Hindlimb muscle (tissue), 1 donor: ENCODE results near the gene DOCK7. TPM values are rescaled to one million over a fixed set of nuclear protein-coding genes. Genes with fewer than 3 reads are reported as not detected.
A peak's percentile ranks its signal among the peaks of the same experiment; 100 is the strongest.
"Not testable (repeated sequence)": the region's sequence is repeated elsewhere in the genome, so short reads cannot be mapped to it uniquely, and the experiment has no call there.

Experiments used
- DNase-seq: peaks from one replicate; pipeline ENCODE4 v3.0.0-alpha.2; 2013
- polyA plus RNA-seq: library from polyadenylated mRNA; unstranded; fragments of 120-200 nt; gene quantifications from one replicate; pipeline ENCODE4 v1.2.1, GENCODE V29; 2013; ENCODE audit not compliant: insufficient read length

The DOCK7 gene
- polyA plus RNA-seq, 1 donor, result 36.7 TPM

DNA sequence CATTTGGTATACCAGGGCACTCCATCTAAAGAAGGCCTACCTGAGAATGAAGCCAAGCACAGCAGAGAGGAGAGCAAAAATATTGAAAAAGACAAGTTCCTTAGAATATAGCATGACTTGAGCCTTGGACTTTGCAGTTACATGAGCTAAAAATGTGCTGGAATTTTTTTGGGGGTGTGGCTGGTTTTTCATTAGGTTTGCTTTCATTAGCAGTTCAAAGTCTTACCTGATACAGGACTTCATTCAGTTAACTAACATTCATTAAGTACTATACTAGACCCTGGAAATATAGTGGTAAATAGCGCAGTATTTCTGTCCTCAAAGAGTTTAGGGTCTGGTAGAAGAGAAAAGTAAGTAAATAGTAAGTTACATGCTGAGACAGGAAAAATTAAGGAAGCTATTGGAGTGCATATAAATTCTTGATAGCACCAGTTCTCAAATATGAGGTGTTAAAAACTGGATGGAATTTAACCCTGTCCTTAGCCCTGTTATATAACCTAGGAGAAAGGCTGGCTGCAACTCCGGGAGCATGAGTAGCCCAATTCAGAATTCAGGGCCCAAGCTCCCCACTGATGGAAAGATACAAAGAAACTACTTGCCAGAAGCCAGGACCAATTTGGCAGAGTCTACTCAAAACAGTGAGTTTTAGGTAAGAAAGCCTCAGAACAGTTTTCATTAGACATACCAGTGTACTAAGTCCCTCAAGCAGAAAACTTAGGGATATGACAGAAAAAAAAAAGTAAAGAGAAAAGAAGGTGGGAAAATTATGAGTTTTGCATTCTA lies 3.1 kb upstream of the DOCK7 start:
- no peak for DNase-seq

DNA sequence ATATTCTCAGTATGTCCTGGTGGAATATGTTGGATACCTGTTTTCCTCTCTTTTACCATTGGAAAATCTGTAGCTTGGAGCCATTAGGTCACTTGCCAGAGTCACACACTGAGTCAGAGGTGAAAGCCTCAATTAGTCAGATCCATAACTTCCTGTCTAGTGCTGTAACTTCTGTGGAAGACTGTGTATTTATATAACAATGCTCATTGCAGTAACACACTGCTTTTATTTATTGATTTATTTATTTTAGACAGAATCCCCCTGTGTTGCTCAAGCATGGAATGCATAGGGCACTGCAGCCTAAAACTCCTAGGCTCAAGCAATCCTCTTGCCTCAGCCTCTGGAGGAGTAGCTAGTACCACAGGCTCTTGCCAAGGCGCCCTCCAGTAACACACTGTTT lies 1.3 kb upstream of the DOCK7 start:
- no peak for DNase-seq

GRCh38 chr1:62688687-62689085 lies 500 bp upstream of the DOCK7 start:
- no peak for DNase-seq

- DNase-seq, result peak; percentile 63
Observed at GRCh38 chr1:62687421-62687902, 724 bp downstream of the DOCK7 start.

GRCh38 chr1:62686822-62687221 lies 1.4 kb downstream of the DOCK7 start:
- no peak for DNase-seq

- no peak for DNase-seq
Observed at GRCh38 chr1:62685431-62685859, 2.7 kb downstream of the DOCK7 start.

- DNase-seq, result no peak
Observed at GRCh38 chr1:62682531-62682930, 5.7 kb downstream of the DOCK7 start.

DNA sequence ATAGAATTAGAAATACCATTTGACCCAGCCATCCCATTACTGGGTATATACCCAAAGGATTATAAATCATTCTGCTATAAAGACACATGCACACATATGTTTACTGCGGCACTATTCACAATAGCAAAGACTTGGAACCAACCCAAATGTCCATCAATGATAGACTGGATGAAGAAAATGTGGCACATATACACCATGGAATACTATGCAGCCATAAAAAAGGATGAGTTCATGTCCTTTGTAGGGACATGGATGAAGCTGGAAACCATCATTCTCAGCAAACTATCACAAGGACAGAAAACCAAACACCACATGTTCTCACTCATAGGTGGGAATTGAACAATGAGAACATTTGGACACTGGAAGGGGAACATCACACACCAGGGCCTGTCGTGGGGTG lies 7.2 kb downstream of the DOCK7 start:
- DNase-seq, result not testable (repeated sequence)

DNA sequence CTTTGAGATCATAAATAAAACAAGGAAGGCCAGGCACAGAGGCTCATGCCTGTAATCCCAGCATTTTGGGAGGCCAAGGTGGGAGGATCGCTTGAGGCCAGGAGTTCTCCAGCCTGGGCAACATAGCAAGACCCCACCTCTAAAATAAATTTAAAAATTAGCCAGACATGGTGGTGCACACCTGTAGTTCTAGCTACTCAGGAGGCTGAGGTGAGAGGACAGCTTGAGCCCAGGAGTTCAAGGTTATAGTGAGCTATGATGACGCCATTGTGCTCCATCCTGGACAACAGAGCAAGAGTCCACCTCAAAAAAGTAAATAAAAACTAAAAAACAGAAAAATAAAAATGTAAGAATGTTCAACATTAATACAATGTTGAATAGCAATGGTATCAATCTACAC lies 10.4 kb downstream of the DOCK7 start:
- not testable (repeated sequence) for DNase-seq

DNA sequence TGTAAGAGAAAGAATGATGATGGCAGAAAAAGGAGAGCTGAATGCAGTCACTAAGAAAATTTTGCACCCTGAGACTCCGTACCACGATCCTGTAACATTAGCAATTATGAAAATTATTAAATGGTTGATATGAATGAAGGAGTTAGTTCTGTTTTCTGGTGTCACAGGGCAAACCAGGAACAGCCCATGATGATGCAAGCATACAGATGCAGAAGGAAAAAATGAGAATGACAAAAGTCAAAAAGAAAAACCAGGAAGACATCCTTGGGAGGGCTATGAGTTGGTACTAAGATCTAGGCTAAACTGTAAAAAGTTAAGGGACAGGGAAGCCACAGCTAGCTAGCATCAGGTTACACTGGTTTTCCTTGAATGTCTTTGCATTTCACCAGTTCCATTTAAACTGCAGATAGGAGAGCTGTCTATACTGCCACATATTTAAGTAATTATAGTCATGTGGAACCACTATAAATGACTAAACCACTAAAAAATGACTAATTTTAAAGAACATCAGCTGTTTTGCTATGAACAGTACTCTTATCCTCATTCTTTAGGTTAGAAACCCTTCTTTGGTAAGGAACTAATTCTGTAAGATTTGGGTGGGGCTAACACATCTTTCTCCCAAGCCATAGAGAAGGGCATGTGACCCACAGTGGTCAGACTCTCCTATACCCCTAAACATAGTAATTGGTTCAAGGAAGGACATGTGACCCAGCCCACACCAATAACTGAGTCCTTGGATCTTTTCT lies 11.4 kb downstream of the DOCK7 start:
- DNase-seq, result no peak

DNA sequence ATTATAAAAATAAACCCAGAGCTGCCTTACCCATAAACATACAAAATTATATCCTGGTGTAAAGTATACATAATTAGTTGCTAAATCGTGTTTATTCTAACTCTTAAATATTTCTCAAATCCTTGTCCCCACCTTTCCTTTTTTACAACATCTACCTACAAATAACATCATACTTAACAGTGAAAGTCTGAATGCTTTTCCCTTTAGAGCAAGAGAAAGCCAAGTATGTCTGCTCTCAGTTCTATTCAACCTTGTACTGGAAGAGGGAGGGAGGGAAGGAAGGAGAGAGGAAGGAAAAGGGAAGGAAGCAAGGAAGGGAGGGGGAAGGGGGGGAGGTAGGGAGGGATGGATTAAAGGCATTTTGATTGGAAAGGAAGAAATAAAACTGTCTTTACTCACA lies 14.6 kb downstream of the DOCK7 start:
- DNase-seq, result no peak

GRCh38 chr1:62672029-62672428 lies 16.2 kb downstream of the DOCK7 start:
- no peak for DNase-seq

DNA sequence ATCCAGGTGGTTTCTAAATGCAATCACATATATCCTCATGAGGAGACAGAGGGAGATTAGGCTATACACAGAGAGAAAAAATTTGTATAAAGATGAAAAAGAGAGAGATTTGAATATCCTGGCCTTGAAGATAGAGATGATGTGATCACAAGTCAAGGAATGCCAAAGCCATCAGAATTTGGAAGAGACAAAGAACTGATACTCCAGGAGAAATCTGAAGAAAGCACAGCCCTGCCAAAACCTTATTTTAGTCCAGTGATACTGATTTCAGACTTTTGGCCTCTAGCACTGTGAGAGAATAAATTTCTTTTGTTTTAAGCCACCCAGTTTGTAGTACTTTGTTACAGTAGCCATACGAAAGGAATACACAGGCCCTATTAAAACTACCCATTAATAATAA lies 33.4 kb downstream of the DOCK7 start:
- no peak for DNase-seq

- no peak for DNase-seq
Observed at GRCh38 chr1:62652387-62652786, 35.8 kb downstream of the DOCK7 start.

DNA sequence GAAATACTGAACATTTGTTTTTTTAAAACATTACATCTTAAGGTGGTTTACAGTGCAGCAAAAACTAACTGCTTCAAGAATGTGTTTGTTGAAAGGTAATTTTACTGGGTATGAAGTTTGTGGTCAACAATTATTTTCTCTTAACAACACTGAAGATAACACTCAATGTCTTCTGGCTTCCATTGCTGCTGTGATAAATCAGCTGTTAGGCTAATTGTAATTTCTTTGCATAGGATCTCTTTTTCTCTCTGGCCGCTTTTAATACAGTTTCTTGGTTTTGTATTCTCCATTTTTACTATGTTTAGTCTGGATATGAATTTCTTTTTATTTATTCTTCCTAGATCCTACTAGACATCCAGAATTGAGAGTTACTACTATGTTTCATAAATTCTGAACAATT lies 44.9 kb downstream of the DOCK7 start:
- no peak for DNase-seq

DNA sequence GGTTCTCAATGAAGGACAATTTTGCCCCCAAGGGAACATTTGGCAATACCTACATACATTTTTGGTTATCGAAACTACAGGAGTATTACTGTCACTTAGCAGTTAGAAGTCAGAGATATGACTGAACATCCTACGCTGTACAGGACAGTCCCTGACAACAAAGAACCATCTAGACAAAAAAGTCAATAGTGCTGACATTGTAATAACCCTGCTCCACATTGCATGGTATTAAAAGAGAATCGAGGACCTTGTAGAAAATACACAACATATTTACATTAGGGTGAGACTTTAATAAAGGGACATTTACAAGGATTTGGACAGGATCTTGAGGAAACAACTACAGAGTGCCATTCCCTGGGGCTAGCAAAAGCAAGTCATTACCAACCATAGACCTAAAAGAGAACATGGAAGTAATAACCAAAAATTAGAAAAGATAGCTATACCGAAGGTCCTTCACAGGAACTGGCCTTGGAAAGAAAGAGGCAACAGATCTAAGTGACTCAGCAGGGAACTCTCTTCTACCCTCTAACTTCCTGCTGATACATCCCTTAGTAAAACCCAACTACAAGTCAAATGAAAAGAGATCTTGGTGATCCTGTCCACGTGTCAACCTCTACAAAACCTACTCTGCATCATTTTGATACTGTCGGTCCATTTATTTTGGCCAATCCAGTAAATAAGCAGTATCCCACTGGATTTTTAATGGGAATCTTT lies 50.6 kb downstream of the DOCK7 start:
- DNase-seq, result no peak

- no peak for DNase-seq
Observed at GRCh38 chr1:62628506-62628905, 59.7 kb downstream of the DOCK7 start.

DNA sequence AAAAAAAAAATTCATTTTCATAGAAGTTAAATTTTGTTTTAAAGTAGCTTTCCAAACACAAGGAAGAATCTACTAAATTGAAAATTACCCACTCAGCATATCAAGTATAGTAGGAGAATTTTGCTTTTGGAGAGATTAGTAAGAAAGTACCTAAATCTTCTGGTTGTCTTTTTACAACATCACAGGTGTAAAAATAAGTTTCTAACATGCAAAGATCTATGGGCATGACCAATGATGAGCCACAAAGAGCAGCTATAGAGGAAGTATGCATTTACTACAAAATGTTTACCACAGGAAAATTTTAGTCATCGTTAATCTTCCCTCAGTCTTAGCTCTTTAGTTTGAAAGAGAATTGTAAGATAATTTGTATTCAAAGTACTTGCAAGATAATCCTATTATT lies 62.8 kb downstream of the DOCK7 start:
- DNase-seq, result no peak

GRCh38 chr1:62621907-62622306 lies 66.3 kb downstream of the DOCK7 start:
- DNase-seq, result no peak

DNA sequence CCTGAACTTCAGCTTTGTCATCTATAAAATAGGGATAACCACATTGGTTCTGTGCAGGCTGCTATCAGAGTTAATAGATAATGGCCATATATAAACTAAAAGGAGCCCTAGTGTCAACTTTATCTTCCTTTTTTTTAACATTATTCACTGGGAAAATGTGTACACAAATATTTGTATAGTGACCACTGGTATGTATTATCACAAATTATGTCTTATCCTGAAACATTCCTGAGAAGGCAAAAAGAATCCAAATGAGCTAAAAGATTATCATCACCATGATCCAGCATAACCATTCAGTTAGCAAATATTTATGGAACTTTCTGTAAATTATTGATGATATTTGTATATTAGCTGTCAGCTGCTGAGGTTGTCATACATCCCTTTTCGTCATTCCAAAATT lies 74.3 kb downstream of the DOCK7 start:
- no peak for DNase-seq

DNA sequence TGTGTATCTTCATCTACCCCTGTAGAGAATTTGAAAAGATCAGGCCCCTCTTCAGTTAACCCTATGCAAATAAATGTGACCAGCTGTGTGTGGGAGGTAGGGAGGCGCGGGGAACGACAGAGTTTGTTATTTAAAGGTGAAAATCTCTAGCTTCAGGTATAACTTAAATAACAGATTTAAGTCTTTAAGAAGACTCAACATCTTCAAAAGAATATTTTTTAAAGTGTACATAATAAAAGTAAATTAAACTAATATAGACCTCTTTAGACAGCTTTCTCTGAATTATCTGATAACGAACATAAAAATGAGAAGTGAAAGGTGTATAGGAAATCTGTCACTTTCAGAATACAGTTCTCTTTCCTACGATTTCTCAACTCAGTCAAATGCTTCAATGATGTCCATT lies 74.9 kb downstream of the DOCK7 start:
- no peak for DNase-seq

GRCh38 chr1:62612770-62613169 lies 75.4 kb downstream of the DOCK7 start:
- DNase-seq, result no peak

- not testable (repeated sequence) for DNase-seq
Observed at GRCh38 chr1:62610588-62610987, 77.6 kb downstream of the DOCK7 start.
